HFF-Myc (cell line): ENCODE results near the gene RTP3.

ENCODE experiments used
- DNase-seq: peaks from one replicate; pipeline ENCODE4 v3.0.0-alpha.2; 2011; ENCODE audit warnings: low read depth; ENCODE audit errors: extremely low read depth
- H3K4me3 ChIP-seq: replicated peaks from 2 replicates; pipeline ENCODE4 v1.5.1; 2011; ENCODE audit warnings: low read depth, mild to moderate bottlenecking, control low read depth, low read length
- CTCF ChIP-seq: IDR thresholded peaks from 2 replicates; pipeline ENCODE4 v1.5.1; 2012; ENCODE audit warnings: mild to moderate bottlenecking, low read depth, low read length, control low read depth; ENCODE audit errors: missing control alignments

RTP3 gene

GRCh38 chr3:46455231-46456115, 42.3 kb upstream of the RTP3 start:
- H3K4me3 ChIP-seq = no peak overlapping the region
- DNase-seq = no peak
- TF ChIP-seq CTCF = no peak

GRCh38 chr3:46456118-46456517, 41.7 kb upstream of the RTP3 start:
- no peak overlapping the region for H3K4me3 ChIP-seq
- no peak for TF ChIP-seq CTCF
- no peak for DNase-seq

GRCh38 chr3:46460051-46460450, 37.7 kb upstream of the RTP3 start:
- no peak overlapping the region for H3K4me3 ChIP-seq
- TF ChIP-seq CTCF = no peak
- DNase-seq = no peak

- no peak overlapping the region for H3K4me3 ChIP-seq
- no peak for TF ChIP-seq CTCF
- no peak for DNase-seq
Observed at GRCh38 chr3:46462111-46462510, 35.7 kb upstream of the RTP3 start.

GRCh38 chr3:46462511-46462910, 35.3 kb upstream of the RTP3 start:
- DNase-seq = no peak
- TF ChIP-seq CTCF = no peak
- no peak overlapping the region for H3K4me3 ChIP-seq

- TF ChIP-seq CTCF = no peak
- H3K4me3 ChIP-seq = no peak overlapping the region
- no peak for DNase-seq
Observed at GRCh38 chr3:46463120-46463867, 34.5 kb upstream of the RTP3 start.
